Measurements from ENCODE around the gene RSBN1L.
A peak's percentile ranks its signal among the peaks of the same experiment; 100 is the strongest.
"Not testable (repeated sequence)": the region's sequence is repeated elsewhere in the genome, so short reads cannot be mapped to it uniquely, and the experiment has no call there.

RSBN1L gene

DNA sequence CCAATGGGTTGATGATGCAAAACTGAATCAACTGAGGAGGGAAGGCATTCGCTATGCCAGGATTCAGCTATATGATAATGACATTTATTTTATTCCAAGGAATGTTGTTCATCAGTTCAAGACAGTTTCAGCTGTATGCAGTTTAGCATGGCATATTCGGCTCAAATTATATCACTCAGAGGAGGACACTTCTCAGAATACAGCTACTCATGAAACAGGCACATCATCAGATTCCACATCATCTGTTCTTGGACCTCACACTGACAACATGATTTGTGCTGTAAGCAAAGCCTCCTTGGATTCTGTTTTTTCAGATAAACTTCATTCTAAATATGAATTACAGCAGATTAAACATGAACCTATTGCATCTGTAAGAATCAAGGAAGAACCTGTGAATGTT lies 82.3 kb downstream of the RSBN1L start:
- FAIRE-seq, result no peak

DNA sequence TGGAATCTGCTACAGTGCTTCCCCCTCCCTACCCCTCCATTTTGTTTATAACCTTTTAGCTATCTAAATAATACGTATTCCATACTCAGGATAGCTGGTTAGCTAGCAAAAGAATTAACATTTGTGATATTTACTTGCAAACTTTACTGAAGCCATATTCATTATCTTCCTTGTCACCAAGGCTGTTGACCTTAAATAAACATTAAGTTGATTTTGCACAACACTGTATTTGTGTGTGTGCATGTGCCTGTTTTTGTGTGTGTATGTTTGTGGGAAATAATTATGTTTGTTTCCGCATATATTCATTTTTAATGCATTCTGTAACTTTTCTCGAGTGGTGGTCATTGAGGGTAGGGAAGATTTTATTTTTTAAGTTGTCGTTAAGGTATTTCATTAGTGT lies 86.1 kb downstream of the RSBN1L start:
- FAIRE-seq, result no peak

DNA sequence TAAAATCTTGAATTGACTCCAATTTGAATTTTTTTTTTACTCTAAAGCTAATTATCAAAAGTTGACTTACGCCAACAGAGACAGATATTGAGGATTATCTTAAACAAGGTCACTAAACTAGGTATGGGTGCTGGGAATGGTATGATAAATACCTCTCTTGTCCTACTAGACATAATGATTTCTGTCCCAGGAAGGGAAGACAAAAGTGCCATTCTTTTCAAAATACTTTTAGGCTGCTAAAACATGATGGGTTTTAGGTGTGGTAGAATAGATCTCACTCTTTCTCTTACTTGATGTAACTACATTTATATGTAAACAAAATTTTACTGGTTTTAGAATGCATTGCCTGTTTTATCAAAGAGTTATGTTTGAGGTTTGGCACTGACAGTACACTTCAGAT lies 86.9 kb downstream of the RSBN1L start:
- no peak for FAIRE-seq

- no peak for FAIRE-seq
Measured at GRCh38 chr7:77783545-77783944, 87.3 kb downstream of the RSBN1L start.

GRCh38 chr7:77784426-77784825 lies 88.2 kb downstream of the RSBN1L start:
- FAIRE-seq, result not testable (repeated sequence)

- no peak for FAIRE-seq
Measured at GRCh38 chr7:77786018-77786417, 89.8 kb downstream of the RSBN1L start.

DNA sequence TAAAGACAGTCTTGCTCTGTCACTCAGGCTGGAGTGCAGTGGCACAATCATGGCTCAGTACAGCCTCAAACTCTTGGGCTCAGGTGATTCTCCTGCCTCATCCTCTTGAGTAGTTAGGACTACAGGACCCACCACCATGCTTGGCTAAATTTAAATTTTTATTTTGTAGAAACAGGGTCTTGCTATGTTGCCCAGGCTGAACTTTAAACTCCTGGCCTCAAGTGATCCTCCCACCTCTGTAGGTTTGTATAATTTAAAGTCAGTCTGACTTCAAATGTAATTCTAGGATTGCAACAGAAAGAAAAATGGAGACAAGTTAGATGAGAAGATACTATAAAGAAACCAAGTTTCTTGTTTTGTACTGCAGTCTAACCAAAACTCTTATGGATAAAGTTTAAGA lies 90.5 kb downstream of the RSBN1L start:
- FAIRE-seq, result no peak

DNA sequence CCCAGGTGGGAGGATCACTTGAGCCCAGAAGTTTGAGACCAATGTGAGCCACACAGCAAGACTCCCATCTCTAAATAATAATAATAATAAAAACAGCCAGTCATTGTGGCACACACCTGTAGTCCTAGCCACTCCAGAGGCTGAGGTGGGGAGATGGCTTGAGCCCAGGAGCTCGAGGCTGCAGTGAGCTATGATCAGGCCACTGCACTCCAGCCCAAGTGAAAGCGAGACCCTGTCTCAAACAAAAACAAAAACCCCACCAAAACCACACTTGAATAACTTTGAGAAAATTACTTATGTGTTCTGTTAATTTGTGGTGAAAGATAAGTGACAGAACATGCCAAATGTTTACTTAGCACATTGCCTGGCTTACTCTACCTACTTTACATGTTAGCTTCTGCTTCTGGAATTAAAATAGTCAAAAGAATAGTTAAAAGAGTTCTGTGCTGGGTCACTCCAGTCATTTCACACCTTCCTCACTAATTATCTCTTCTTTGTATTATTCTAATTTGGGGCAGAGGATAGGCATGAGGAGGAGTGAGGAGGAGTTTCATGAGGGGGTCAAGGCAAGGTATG lies 92.2 kb downstream of the RSBN1L start:
- FAIRE-seq, result no peak

- FAIRE-seq, result no peak
Measured at GRCh38 chr7:77791336-77791735, 95.1 kb downstream of the RSBN1L start.

- FAIRE-seq, result no peak
Measured at GRCh38 chr7:77791956-77792355, 95.7 kb downstream of the RSBN1L start.

DNA sequence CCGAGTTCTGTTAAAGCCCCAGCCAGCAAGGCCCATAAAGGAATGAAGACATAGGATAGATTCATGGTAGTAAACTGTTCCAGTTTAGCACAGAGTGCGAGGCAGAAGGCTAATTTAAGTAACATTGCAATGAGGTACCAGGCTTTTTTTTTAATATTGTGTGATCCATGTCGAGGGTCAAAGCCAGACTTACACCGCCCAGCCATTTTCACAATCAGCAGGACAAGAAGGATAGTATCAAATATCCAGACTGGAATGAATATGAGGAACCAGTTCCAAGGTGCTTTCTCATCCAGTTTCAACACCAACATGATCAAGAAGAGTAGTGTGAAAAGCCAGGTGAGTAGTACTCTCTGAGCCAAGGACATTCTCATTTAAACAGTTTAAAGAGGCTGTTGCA lies 97.7 kb downstream of the RSBN1L start:
- no peak for FAIRE-seq

DNA sequence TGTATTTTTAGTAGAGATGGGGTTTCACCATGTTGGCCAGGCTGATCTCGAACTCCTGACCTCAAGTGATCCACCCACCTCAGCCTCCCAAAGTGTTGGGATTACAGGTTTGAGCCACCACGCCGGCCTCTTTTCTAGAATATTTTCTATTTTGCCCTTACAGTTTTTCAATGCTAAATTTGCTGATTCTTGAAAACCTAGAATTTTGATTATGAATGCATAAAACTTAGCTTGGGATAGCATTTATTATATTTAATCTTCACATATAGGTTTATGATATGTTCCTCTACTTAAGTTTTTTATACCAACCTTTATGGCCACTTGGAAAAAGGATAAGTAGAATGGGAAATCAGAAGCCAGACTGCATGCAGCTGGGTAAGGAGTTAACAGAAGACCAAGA lies 99.8 kb downstream of the RSBN1L start:
- no peak for FAIRE-seq

GRCh38 chr7:77796960-77797359 lies 100.7 kb downstream of the RSBN1L start:
- FAIRE-seq, result no peak

DNA sequence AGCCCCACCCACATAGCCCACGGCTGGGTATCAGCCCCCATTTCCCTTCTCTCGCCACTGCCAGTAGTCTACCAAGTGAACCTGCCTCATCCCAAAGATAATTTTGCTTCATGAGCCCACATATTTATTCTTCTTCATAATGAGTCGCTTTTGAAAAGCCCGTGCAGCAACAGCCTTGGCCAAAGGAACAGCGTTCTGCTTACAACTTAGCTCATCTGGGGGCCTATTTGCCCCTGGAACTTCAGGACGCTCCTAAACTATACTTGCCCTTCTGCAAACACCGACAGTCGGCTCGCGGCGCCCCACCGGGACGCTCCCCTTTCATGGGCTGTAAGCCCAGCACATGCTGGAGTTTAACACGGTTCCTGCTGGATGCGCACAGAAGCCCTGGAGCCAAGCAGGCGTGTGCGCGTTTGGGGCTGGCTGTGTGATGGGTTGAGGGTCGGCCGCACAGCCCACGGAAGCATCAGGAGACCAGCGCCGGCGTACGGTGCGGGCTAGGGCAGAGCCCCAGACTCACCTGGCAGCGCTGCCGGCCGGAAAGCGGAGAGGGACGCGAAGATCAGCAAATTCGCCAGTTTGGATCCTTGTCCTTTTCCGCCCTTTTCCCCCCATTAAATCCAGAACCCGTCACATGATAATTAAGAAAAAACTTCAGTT lies 101.6 kb downstream of the RSBN1L start:
- no peak for FAIRE-seq

- FAIRE-seq, result peak; percentile 98
Measured at GRCh38 chr7:77798394-77799077, 102.3 kb downstream of the RSBN1L start, which contains the start of the genes PHTF2 and TMEM60. Gene PHTF2, plus strand, starts transcription at chr7:77798773. Gene TMEM60, minus strand, starts transcription at chr7:77798434. Its CDS starts 4,061 bp downstream, at chr7:77794373.

GRCh38 chr7:77799078-77799964 lies 103.1 kb downstream of the RSBN1L start:
- FAIRE-seq, result no peak

- FAIRE-seq, result no peak
Measured at GRCh38 chr7:77800158-77800557, 103.9 kb downstream of the RSBN1L start.

DNA sequence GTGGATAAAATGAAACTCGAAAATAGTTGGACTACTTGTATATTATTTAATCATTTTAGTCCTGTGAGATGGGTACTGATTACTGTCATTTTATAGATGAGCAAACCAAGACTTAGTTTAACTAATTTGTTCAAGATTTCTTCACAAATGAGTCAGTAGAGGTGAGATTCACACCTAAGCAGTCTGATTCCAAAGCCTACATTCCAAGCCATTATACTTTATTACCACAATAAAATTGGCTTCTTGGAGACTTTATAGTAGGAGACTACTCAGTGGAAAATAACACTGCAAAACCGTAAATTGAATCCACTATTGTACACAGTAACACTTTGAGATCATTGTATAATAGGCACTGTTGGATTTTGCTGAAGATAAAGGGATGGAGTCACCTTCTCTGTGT lies 104.5 kb downstream of the RSBN1L start:
- FAIRE-seq, result no peak

- FAIRE-seq, result no peak
Measured at GRCh38 chr7:77802557-77803405, 106.5 kb downstream of the RSBN1L start.

DNA sequence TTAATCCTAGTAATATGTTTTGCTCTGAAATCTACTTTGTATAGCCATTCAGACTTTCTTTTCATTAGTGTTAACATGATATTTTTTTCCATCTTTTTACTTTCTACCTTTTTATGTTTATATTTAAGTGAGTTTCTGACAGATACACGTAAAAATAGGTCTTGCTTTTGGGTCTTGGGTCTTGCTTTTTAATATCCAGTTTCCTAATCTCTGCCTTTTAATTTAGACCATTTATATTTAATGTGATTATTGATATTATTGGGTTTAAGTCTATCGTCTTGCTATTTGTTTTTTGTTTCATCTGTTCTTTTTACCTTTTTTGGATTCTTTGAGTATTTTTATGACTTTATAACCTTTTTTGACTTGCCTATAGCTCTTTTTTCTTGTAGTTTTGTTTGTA lies 110.2 kb downstream of the RSBN1L start:
- no peak for FAIRE-seq

DNA sequence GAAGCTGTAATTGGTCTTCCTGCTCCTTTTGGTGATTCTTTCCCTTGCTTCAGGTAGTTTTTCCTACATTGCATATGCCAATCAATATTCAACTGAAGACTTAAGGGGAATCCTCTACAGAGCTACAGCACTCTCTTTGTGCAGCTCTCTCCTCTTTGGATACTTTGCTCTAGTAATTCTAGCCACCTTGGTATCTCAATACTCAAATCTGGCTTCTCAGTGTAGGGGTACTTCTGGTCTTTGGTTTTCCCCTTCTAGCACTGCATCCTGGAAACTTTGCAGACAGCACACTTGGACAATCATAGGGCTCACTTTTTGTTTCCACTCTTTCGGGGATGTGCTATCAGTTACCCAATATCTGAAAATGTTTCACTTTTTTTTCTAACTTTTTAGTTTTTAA lies 112.3 kb downstream of the RSBN1L start:
- no peak for FAIRE-seq

Measured in G401.6 (cell line).